ENCODE measurements around the gene ACTR8. TPM values are rescaled to one million over a fixed set of nuclear protein-coding genes. Genes with fewer than 3 reads are reported as not detected.

Gene ACTR8
- total RNA-seq, 1 donor from 2014 or later, result 43.6 TPM

DNA sequence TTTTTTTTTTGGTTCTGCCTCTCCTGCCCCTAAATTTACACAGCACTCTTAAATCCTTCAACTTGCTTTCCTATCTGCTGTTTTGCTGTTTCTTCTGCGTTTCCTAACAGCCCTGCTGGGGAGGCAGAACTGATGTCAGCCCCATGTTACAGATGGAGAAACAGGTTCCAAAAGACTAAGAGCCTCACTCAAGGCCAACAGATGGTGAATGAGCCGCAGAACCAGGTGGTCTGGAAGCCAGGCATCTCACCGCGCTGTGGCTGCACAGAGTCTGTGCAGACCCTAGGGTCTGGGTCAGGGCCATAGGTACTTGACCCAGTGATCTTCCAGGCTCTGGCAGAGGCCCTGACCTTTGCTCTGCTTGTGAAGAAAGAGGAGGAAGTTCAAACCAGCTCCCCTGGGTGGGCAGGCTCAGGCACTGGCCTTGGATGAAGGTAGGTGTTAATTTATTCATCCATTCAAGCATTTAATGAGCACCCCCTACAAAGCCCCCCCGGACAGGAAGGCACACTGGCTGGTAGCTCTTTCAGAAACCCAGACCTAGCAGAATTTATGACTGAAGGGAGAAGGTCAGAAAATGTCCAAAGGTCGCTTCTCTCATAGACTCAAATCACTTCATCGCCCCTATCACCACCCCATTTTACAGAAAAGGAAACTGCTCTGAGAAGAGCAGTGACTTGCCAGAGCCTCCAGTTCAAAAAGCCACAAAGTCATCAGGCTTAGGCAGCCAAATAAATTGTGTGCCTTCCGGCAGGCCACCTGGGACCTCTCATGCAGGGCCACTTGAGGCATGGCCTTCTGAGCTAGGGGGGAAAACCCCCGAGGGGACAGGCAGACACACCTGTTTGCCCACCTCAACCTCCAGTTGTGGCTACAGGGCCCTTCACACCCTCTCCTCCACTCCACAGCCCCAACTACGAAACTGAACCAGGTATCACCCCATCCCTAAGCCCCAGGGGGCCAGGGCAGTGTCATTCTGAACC lies 38.5 kb downstream of the ACTR8 start:
- Histone ChIP-seq H3K79me2 (ENCODE audit: insufficient read depth, low read length) (no peaks in the 10 kb centered on the region), H3K27ac (ENCODE audit: low read depth, low read length) (no peak overlapping the region), H3K4me1 (ENCODE audit: insufficient read depth, low read length) (peaks cover 8% of the 10 kb centered on the region), H3K4me3 (ENCODE audit: insufficient read depth, low read depth, low read length) (no peak overlapping the region), H2AFZ (ENCODE audit: low read depth, low read length) (no peak overlapping the region), H3K9ac (ENCODE audit: low read length) (no peak overlapping the region), H3K4me2 (ENCODE audit: low read length) (no peak overlapping the region), H4K20me1 (ENCODE audit: insufficient read depth, low read length) (no peaks in the 10 kb centered on the region), H3K9me3 (ENCODE audit: insufficient read depth, low read depth, low read length) (no peaks in the 10 kb centered on the region), H3K36me3 (ENCODE audit: insufficient read depth, low read length) (no peaks in the 10 kb centered on the region), H3K27me3 (ENCODE audit: insufficient read depth, low read length) (peaks cover 22% of the 10 kb centered on the region)
- Mint-ChIP-seq H3K9me3 (ENCODE audit: unreplicated experiment) (peaks cover 2% of the 10 kb centered on the region), H3K27me3 (ENCODE audit: low read depth, unreplicated experiment) (peaks cover 29% of the 10 kb centered on the region), H3K4me1 (ENCODE audit: low read depth, unreplicated experiment) (peaks cover 2% of the 10 kb centered on the region), H3K36me3 (ENCODE audit: low read depth, unreplicated experiment) (no peaks in the 10 kb centered on the region), H3K27ac (ENCODE audit: unreplicated experiment) (no peak overlapping the region), H3K4me3 (ENCODE audit: unreplicated experiment) (no peak overlapping the region)
- no peak for FAIRE-seq
- no peak for DNase-seq (ENCODE audit: low read depth)
- TF ChIP-seq EZH2 (IDR thresholded peaks at IDR 0.05; ENCODE audit: insufficient read depth, low read length), result no peak
- TF ChIP-seq, protein P1, sequence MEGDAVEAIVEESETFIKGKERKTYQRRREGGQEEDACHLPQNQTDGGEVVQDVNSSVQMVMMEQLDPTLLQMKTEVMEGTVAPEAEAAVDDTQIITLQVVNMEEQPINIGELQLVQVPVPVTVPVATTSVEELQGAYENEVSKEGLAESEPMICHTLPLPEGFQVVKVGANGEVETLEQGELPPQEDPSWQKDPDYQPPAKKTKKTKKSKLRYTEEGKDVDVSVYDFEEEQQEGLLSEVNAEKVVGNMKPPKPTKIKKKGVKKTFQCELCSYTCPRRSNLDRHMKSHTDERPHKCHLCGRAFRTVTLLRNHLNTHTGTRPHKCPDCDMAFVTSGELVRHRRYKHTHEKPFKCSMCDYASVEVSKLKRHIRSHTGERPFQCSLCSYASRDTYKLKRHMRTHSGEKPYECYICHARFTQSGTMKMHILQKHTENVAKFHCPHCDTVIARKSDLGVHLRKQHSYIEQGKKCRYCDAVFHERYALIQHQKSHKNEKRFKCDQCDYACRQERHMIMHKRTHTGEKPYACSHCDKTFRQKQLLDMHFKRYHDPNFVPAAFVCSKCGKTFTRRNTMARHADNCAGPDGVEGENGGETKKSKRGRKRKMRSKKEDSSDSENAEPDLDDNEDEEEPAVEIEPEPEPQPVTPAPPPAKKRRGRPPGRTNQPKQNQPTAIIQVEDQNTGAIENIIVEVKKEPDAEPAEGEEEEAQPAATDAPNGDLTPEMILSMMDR (IDR thresholded peaks at IDR 0.05; ENCODE audit: insufficient read depth, low read depth, low read length), result no peak

DNA sequence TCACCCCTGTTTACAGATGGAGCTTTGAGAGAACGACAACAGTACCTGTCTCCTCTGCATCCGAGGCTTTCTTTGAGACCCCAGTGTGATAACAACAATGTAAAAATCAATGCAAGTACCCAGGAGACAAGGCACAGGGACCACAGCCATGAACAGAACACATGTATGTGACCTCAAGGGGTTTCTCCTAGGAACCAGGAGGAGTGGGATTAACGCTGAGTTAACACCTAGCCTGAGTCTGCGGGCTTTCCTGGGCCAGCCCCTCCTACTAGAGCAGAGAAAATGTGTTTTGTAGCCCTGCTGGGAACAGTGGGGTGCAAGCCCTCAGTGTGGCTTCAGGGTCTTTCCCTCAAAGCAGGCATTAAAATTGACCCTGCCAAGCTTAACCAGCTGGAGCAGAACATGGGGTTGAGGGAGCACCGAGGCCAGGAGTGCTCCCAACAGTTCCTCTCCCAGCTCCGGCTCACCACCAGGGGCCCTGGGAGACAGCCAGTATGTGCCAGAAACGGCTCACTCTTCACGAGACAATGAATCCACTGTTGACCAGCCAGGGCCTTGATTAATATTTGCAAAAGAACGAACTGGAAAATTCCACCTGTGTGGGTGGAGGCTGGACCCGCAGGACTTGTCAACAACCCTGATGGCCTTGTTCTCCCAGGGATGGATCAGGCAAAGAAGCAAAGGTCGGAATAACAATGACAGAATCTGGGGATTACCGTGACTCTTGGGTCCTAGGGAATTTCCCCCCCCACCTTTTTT lies 39.3 kb downstream of the ACTR8 start:
- H3K79me2 ChIP-seq (ENCODE audit: insufficient read depth, low read length), result no peaks in the 10 kb centered on the region
- DNase-seq (ENCODE audit: low read depth), result peak; percentile 31
- H3K9ac ChIP-seq (ENCODE audit: low read length), result no peak overlapping the region
- no peaks in the 10 kb centered on the region for H4K20me1 ChIP-seq (ENCODE audit: insufficient read depth, low read length)
- Mint-ChIP-seq H3K36me3 (ENCODE audit: low read depth, unreplicated experiment) (no peaks in the 10 kb centered on the region), H3K9me3 (ENCODE audit: unreplicated experiment) (peaks cover 2% of the 10 kb centered on the region), H3K27me3 (ENCODE audit: low read depth, unreplicated experiment) (peaks cover 23% of the 10 kb centered on the region), H3K27ac (ENCODE audit: unreplicated experiment) (no peak overlapping the region), H3K4me3 (ENCODE audit: unreplicated experiment) (no peak overlapping the region), H3K4me1 (ENCODE audit: low read depth, unreplicated experiment) (peaks cover 2% of the 10 kb centered on the region)
- FAIRE-seq, result no peak
- H3K4me1 ChIP-seq (ENCODE audit: insufficient read depth, low read length), result peaks cover 8% of the 10 kb centered on the region
- no peak overlapping the region for H3K4me3 ChIP-seq (ENCODE audit: insufficient read depth, low read depth, low read length)
- no peaks in the 10 kb centered on the region for H3K36me3 ChIP-seq (ENCODE audit: insufficient read depth, low read length)
- no peak overlapping the region for H2AFZ ChIP-seq (ENCODE audit: low read depth, low read length)
- H3K9me3 ChIP-seq (ENCODE audit: insufficient read depth, low read depth, low read length), result no peaks in the 10 kb centered on the region
- H3K27me3 ChIP-seq (ENCODE audit: insufficient read depth, low read length), result peaks cover 13% of the 10 kb centered on the region
- TF ChIP-seq EZH2 (IDR thresholded peaks at IDR 0.05; ENCODE audit: insufficient read depth, low read length), result no peak
- TF ChIP-seq, protein P1 (IDR thresholded peaks at IDR 0.05; ENCODE audit: insufficient read depth, low read depth, low read length), result peak; percentile 8
- no peak overlapping the region for H3K27ac ChIP-seq (ENCODE audit: low read depth, low read length)
- H3K4me2 ChIP-seq (ENCODE audit: low read length), result no peak overlapping the region
